ENCODE results near the gene SULF2.

- TF ChIP-seq CTCF (conservative IDR thresholded peaks at IDR 0.05) = no peak
- no peak for TF ChIP-seq ZFX (IDR thresholded peaks at IDR 0.05)
Measured at GRCh38 chr20:47814632-47815415, 29.5 kb upstream of the SULF2 start.
